Measurements from ENCODE around the gene CTNNB1.
"Not testable (repeated sequence)": the region's sequence is repeated elsewhere in the genome, so short reads cannot be mapped to it uniquely, and the experiment has no call there.

CTNNB1 gene

GRCh38 chr3:41259449-41260062, 60.3 kb downstream of the CTNNB1 start:
- DNase-seq, result no peak

DNA sequence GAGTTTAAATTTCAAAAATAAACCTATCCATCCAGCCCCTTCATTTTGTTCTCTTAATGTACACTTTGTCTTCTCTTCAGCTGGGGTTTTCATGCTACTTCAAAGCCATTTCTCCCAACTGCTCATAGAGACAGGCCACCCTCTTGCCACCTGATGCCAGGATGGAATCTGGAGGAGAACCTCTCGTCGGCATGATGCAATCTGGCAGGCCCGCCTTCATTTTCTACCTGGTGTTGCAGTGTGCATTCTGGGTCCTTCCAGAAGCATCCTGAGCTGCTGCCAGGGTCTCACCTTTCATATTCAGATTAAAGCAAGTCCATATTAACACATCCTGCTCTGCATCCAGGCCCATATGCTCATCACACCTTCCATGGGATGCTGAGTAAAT, 60.8 kb downstream of the CTNNB1 start:
- DNase-seq, result no peak

GRCh38 chr3:41265011-41265545, 65.8 kb downstream of the CTNNB1 start:
- no peak for DNase-seq

DNA sequence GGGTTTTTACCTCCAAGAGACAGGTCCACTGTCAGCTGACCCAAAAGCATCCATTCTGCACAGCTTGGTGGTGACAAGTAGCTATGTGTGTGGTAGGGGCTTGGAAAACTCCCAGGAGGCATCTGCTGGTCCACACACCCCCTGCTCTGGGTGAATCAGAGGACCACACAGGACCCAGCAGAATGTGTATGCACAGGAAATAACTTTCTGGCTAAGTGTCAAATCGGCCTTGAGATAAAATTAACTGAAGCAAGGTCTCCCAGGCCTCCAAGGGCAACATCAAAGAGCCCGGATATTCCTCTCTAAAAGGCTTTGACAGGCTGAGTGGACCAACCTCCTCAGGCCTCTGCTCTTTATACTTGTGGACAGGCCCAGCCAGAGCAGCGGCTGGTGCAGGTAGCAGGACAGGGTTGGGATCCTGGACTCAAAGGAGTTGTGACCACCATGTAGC, 66.5 kb downstream of the CTNNB1 start:
- no peak for DNase-seq

GRCh38 chr3:41267975-41268640, 68.8 kb downstream of the CTNNB1 start:
- DNase-seq, result no peak

DNA sequence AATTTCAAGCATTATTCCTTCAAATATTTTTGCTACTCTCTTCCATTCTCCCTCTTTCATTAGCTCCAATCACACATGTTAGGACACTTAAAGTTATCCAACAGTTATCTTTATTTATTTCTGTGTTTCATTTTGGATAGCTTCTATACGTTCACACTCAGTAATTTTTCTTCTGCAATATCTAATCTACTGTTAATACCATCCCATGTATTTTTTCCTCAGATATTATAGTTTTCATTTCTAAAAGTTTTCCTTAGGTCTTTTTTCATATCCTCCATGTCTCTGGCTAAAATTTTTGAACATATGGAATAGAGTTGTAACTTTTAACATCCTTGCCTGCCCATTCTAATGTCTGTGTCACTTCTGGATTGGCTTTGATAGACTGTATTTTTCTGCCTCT, 73.4 kb downstream of the CTNNB1 start:
- no peak for DNase-seq

DNA sequence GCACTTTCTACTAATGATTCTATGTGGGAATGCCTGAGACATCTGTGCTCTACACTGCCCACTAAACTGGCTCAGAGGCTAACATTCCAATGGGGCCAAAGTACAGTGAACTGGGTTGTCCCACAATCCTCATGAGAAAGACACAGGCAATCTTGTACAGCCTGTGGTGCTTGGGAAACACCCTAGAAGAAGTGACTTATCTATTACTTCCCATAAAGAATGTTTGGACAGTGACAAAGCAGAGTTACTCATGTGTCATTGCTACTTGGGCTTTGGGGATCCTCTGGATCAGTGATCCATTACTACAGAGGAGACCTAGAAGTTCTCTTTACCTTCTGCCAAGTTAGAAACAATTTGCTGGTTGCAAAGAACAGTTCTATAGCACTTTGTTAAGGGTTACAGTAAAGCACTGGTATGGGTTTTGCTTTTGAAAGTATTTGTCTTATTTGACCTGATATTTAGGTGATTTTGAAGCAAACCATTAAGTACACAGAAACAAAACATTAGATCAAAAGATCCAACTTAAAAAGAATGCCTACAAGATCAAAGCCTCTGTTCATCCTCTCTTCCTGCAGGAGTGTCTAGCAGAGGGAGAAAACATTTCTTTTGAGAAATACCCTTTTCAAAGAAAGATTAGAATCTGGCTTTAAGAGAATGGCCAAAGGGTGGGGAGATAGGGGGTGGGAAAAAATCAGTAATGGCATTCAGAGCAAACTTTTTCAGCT, 75.8 kb downstream of the CTNNB1 start:
- no peak for DNase-seq

GRCh38 chr3:41276191-41276590, 76.9 kb downstream of the CTNNB1 start:
- no peak for DNase-seq

DNA sequence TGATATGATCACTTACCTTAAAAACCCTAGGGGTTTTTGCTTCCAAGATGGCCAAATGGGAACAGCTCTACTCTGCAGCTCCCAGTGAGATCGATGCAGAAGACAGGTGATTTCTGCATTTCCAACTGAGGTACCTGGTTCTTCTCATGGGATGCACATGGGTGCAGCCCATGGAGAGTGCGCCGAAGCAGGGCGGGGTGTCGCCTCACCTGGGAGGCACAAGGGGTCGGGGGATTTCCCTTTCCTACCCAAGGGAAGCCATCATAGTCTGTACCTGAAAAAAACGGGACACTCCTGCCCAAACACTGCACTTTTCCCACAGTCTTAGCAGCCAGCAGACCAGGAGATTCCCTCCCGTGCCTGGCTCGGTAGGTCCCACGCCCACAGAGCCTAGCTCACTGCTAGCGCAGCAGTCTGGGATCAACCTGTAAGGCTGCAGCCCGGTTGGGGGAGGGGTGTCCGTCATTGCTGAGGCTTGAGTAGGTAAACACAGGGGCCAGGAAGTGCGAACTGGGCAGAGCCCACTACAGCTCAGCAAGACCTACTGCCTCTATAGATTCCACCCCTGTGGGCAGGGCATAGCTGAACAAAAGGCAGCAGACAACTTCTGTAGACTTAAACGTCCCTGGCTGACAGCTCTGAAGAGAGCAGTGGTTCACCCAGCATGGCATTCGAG, 78.6 kb downstream of the CTNNB1 start:
- no peak for DNase-seq

DNA sequence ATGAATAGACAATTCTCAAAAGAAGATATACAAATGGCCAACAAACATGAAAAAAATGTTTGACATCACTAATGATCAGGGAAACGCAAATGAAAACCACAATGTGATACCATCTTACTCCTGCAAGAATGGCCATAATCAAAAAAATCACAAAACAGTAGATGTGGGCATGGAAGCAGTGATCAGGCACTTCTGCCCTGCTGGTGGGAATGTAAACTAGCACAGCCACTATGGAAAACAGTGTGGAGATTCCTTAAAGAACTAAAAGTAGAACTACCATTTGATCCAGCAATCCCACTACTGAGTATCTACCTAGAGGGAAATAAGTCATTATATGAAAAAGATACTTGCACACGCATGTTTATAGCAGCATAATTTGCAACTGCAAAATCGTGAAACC, 85.6 kb downstream of the CTNNB1 start:
- not testable (repeated sequence) for DNase-seq

GRCh38 chr3:41286305-41286704, 87.0 kb downstream of the CTNNB1 start:
- no peak for DNase-seq

DNA sequence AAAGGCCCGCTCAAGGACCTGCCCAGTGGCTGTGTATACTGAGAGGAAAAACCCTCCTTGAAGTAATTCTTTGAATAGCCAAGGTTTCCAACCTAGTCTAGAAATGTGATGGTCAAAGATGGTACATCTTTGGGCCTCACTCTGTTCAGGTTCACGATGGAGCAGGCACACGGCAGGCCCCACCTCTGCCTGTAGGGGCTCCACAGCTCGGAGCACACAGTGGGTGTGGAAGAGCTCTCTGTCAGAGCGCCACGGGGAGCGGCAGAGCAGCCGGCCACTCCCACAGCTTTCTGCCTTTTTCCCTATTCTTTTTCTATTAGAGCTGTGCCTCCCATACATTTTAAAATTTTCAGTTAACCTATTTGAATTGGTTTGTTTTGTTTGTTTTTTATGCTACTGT, 89.5 kb downstream of the CTNNB1 start:
- DNase-seq, result no peak

Data from CD4-positive, alpha-beta T cell treated with Interleukin-6 for 4 hours (primary cell).